Panc1 (cell line): ENCODE data around the gene APRT. TPM values are rescaled to one million over a fixed set of nuclear protein-coding genes. Genes with fewer than 3 reads are reported as not detected.
"Not testable (repeated sequence)": the region's sequence is repeated elsewhere in the genome, so short reads cannot be mapped to it uniquely, and the experiment has no call there.

Source experiments
- ATAC-seq: fragments of 200-7000 bp; cut with Tn5 transposase; 2 replicates; pipeline ENCODE4 v1.9.1; 2020; ENCODE audit warnings: mild to moderate bottlenecking, moderate library complexity
- BruUV-seq: library from RNA; stranded (reverse); fragments of 400-500 nt; replicated peaks from 2 replicates; lab custom pipeline; 2021; lab: Mats Ljungman, UMichigan
- CTCF ChIA-PET: fragments of 300-600 bp; sonication (Branson Sonifier 250); formaldehyde crosslinking; loops from one replicate; lab custom pipeline; 2022; ENCODE audit warnings: antibody characterized with exemption; lab: Charles Lee
- POLR2A ChIA-PET: fragments of 300-600 bp; sonication (Branson Sonifier 250); formaldehyde crosslinking; loops from one replicate; lab custom pipeline; 2022; ENCODE audit warnings: antibody characterized with exemption; lab: Charles Lee
- DNase-seq: peaks from one replicate; pipeline ENCODE4 v3.0.0-alpha.2; 2010; ENCODE audit warnings: low read depth, low spot score
- H3K27ac ChIP-seq: 2 replicates; pipeline ENCODE4 v1.5.1; 2011; ENCODE audit warnings: mild to moderate bottlenecking, low read length, inconsistent platforms
- H3K27me3 ChIP-seq: fragments of 200-500 bp; sonication (Bioruptor generic); 2 replicates; pipeline ENCODE4 v1.6.0; 2014; ENCODE audit warnings: low read length, inconsistent platforms; ENCODE audit not compliant: control insufficient read depth, insufficient read depth
- H3K36me3 ChIP-seq: fragments of 200-500 bp; sonication (Bioruptor generic); 2 replicates; pipeline ENCODE4 v1.5.1; 2014; ENCODE audit warnings: inconsistent platforms, mild to moderate bottlenecking, low read length, moderate library complexity; ENCODE audit not compliant: control insufficient read depth, insufficient read depth
- H3K4me1 ChIP-seq: 2 replicates; pipeline ENCODE4 v1.5.1; 2011; ENCODE audit warnings: inconsistent platforms, mild to moderate bottlenecking, low read length, moderate library complexity; ENCODE audit not compliant: control insufficient read depth, insufficient read depth
- H3K4me3 ChIP-seq, 2 experiments: 2 replicates each; pipeline ENCODE4 v1.5.1; 2011 to 2012; ENCODE audit warnings: low read depth in 2 of 2, low read length in 2 of 2, mild to moderate bottlenecking in 2 of 2, inconsistent platforms in 1 of 2, moderate library complexity in 1 of 2
- H3K9me3 ChIP-seq: fragments of 200-500 bp; sonication (Bioruptor generic); 2 replicates; pipeline ENCODE4 v1.5.1; 2014; ENCODE audit warnings: low read depth, mild to moderate bottlenecking, inconsistent platforms, low read length, moderate library complexity; ENCODE audit not compliant: control insufficient read depth, insufficient read depth
- POLR2AphosphoS5 ChIP-seq: IDR thresholded peaks from 2 replicates; pipeline ENCODE4 v1.6.1; 2012; ENCODE audit warnings: mild to moderate bottlenecking, low read depth, low read length, moderate library complexity
- REST ChIP-seq, 2 experiments: IDR thresholded peaks; 2 replicates each; pipeline ENCODE4 v1.6.1; 2011 to 2012; ENCODE audit warnings: low read depth in 2 of 2, control low read depth in 1 of 2, low read length in 1 of 2, mild to moderate bottlenecking in 1 of 2, moderate library complexity in 1 of 2; ENCODE audit not compliant: insufficient read depth in 1 of 2
- SIN3A ChIP-seq: IDR thresholded peaks from 2 replicates; pipeline ENCODE4 v1.6.1; 2012; ENCODE audit warnings: low read depth, mild to moderate bottlenecking, low read length, moderate library complexity, borderline replicate concordance; ENCODE audit not compliant: insufficient read depth
- TCF7L2 ChIP-seq: IDR thresholded peaks from 2 replicates; pipeline ENCODE4 v1.6.1; 2011; ENCODE audit warnings: mild to moderate bottlenecking, low read depth, low read length, inconsistent platforms
- in situ Hi-C: cut with HindIII; loops from 2 replicates; pipeline ENCODE4 v1.10.0; 2016; ENCODE audit warnings: low sequenced_read_pairs, low pct_unique_long_range_greater_than_20kb
- intact Hi-C: fragments of 100-400 bp; cut with micrococcal nuclease; formaldehyde crosslinking; loops from one replicate; pipeline ENCODE4 v1.10.0; 2022; ENCODE audit not compliant: unreplicated experiment
- total RNA-seq: library from RNA; stranded (reverse); gene quantifications from one replicate; pipeline ENCODE4 v1.2.1, GENCODE V29; 2021; ENCODE audit not compliant: unreplicated experiment
- TF ChIP-seq, protein P1 (sequence below): fragments of 450-650 bp; IDR thresholded peaks from 2 replicates; pipeline ENCODE4 v1.5.1; 2017; ENCODE audit warnings: mild to moderate bottlenecking

APRT gene
- total RNA-seq, 1 experiment from 2014 or later, result 231 TPM

DNA sequence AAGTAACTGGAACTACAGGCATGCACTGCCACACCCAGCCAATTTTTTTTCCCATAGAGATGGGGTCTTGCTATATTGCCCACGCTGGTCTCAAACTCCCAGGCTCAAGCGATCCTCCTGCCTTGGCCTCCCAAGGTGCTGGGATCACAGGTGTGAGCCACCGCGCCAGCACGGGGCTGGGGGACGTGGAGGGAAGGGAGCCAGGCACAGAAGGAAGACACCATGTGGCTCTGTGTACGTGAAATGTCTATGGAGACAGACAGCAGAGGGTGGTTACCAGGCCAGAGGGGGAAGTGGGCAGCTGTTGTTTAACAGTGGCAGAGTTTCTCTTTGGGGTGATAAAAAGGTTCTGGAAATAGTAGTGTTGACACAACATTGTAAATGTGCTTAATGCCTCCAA is 22.1 kb downstream of the APRT start:
- no peak overlapping the region for H3K4me3 ChIP-seq
- TF ChIP-seq POLR2AphosphoS5 (no peak), SIN3A (no peak), REST (IDR thresholded peaks at IDR 0.05; ENCODE audit: insufficient read depth in 1 of 2, low read depth in 2 of 2, low read length in 1 of 2) (no peak), TCF7L2 (no peak)
- TF ChIP-seq, protein P1, sequence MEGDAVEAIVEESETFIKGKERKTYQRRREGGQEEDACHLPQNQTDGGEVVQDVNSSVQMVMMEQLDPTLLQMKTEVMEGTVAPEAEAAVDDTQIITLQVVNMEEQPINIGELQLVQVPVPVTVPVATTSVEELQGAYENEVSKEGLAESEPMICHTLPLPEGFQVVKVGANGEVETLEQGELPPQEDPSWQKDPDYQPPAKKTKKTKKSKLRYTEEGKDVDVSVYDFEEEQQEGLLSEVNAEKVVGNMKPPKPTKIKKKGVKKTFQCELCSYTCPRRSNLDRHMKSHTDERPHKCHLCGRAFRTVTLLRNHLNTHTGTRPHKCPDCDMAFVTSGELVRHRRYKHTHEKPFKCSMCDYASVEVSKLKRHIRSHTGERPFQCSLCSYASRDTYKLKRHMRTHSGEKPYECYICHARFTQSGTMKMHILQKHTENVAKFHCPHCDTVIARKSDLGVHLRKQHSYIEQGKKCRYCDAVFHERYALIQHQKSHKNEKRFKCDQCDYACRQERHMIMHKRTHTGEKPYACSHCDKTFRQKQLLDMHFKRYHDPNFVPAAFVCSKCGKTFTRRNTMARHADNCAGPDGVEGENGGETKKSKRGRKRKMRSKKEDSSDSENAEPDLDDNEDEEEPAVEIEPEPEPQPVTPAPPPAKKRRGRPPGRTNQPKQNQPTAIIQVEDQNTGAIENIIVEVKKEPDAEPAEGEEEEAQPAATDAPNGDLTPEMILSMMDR, result no peak
- intact Hi-C loops, result loop anchor here (10.0 kb wide), 1 partner anchor 55 kb away; no protein-coding TSS in a partner anchor
- no peaks in the 10 kb centered on the region for H3K27me3 ChIP-seq
- ChIA-PET POLR2A (no interaction called here), CTCF (no interaction called here)
- ATAC-seq (no peak), DNase-seq (no peak)
- H3K4me1 ChIP-seq, result peaks cover 3% of the 10 kb centered on the region; the same call in 1 of the 2 replicates
- in situ Hi-C loops, result no loop called here
- H3K36me3 ChIP-seq, result no peaks in the 10 kb centered on the region
- no TSS peak for BruUV-seq
- no peak overlapping the region for H3K27ac ChIP-seq
- H3K9me3 ChIP-seq, result no peaks in the 10 kb centered on the region

GRCh38 chr16:88788749-88789148 is 23.0 kb downstream of the APRT start:
- DNase-seq, H3K27me3 ChIP-seq, CTCF ChIA-PET, H3K4me1 ChIP-seq, ATAC-seq, BruUV-seq, H3K4me3 ChIP-seq, H3K9me3 ChIP-seq, H3K36me3 ChIP-seq, in situ Hi-C loops, H3K27ac ChIP-seq: not testable (repeated sequence)
- POLR2A ChIA-PET, result interaction anchor here (0.7 kb wide), 1 partner anchor 13 kb away, joined by 3 read pairs; no protein-coding TSS in a partner anchor
- intact Hi-C loops, result loop anchor here (10.0 kb wide), 1 partner anchor 54 kb away; no protein-coding TSS in a partner anchor

- in situ Hi-C loops (no loop called here), intact Hi-C loops (loop anchor here (10.0 kb wide), 1 partner anchor 53 kb away; no protein-coding TSS in a partner anchor)
- Histone ChIP-seq H3K27ac (no peak overlapping the region), H3K27me3 (no peaks in the 10 kb centered on the region), H3K9me3 (no peaks in the 10 kb centered on the region), H3K36me3 (no peaks in the 10 kb centered on the region; the same call in 1 of the 2 replicates), H3K4me1 (no peaks in the 10 kb centered on the region; the same call in 1 of the 2 replicates), H3K4me3 (no peak overlapping the region)
- TF ChIP-seq SIN3A, result no peak
- ATAC-seq (no peak), DNase-seq (no peak)
- ChIA-PET POLR2A (interaction anchor here (0.6 to 0.7 kb wide), 2 partner anchors 14 to 47 kb away, joined by 3 read pairs; no protein-coding TSS in a partner anchor), CTCF (interaction anchor here (0.7 kb wide), 1 partner anchor 29 kb away, joined by 4 read pairs; no protein-coding TSS in a partner anchor)
- BruUV-seq, result no TSS peak
Measured at GRCh38 chr16:88787579-88788314, 24.0 kb downstream of the APRT start.
